HG02973 (cell line): ENCODE measurements around the gene CMC1.

Experiments
- ATAC-seq: cut with Tn5 transposase; IDR thresholded peaks from one replicate; pipeline ENCODE4 v1.9.1; 2021; ENCODE audit warnings: moderate library complexity; ENCODE audit not compliant: unreplicated experiment

The CMC1 gene

DNA sequence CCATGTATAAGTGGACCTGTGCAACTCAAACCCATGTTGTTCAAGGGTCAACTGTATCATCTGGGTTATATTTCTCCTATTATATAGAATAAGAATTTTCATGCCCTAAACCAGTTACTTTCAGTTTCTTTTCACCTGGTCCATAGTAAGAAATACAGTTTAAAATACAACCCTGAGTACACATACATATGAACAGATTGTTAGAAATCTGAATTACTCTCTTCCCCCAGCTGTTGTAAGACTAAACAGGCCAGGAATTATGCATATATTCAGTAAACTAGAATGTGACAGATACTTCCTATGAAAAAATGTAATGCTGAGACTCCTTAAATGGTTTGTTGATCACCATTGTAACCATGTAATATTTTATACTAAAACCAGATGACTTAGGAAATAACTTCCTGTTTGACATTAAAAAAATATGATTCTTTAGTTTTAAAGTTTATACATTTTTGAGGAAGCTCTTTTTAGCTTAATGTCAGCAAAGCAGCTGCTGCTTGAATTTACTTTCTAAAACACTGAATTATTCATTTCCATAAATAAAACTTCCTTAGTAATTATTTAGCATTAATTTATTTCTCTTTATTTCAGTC is 54.6 kb downstream of the CMC1 start:
- ATAC-seq, result no peak

DNA sequence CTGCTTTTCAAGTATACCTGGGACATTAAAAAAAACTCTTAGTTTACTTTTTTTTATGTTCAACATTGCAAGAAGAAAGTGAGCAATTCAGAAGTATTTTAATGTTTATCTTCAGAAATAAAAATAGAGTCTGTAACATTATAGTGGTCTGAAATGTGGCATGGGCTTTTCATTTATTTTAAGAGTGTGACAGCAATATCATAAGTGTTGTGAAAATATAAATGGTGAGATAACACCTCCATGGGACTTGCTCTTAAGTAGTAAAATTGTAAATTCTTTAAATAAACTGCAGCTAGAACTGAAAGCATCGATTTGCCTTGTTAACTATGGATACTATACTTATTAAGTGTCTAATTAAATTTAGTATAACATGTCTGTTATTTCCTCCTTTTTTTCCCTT is 58.3 kb downstream of the CMC1 start:
- no peak for ATAC-seq

DNA sequence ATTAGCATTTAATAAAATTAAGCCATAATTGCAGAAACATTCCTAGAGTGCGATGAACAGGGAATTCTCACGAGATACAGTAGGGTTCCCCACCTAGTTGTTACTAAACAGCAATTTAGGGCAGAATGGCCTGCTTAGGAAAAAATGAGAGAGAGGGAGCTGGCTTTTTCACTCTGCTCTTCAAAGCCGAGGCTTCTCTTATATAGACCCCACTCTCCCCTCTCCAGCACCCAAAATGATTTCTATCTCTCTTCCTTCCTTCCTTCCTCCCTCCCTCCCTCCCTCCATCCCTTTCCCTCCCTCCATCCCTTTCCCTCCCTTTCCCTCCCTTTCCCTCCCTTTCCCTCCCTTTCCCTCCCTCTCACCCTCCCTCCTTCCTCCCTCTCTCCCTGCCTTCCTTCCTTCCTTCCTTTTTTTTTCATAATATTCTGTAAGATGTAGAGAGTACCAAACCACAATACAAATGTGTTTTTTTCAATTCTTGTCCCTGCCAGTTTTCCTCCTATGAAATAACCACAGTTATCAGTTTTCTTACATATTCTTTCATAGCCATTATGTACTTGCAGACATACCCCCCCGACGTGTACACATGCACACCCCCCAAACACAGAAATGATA is 59.0 kb downstream of the CMC1 start:
- ATAC-seq, result no peak

DNA sequence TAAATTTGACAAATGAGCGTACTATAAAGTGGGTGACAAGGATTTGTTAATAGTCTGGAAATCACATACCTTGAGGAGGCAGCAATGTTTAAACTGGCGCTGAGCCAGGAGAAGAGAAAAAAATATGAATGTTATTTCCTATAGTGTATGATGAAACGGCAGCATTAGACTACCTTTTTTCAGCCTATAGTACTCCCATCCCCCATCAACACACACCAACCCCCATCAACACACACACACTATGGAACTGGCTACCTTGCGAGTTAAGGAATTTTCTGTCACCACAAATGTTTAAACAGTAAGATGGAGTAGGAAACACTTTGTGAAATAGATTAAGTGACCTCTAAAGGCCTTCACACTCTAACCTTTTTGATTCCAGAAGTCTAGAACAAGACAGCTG is 60.3 kb downstream of the CMC1 start:
- no peak for ATAC-seq

DNA sequence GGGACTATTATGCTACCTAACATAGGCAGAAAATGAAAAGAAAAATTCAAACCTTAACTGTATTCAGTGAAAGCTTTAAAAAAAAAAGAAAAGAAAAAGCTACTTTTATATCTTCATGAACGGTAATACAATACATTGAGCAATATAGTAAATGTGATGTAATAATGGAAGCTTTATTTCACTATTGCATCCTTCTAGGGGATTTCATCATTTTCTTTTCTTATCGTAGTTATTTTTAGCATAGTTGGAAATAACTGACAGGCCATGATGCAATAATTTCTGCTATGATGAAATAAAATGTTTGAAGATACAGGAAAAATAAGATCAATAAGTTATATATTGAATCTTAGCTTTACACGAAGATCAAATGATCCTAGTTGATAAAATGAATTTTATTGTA is 66.8 kb downstream of the CMC1 start:
- ATAC-seq, result no peak

DNA sequence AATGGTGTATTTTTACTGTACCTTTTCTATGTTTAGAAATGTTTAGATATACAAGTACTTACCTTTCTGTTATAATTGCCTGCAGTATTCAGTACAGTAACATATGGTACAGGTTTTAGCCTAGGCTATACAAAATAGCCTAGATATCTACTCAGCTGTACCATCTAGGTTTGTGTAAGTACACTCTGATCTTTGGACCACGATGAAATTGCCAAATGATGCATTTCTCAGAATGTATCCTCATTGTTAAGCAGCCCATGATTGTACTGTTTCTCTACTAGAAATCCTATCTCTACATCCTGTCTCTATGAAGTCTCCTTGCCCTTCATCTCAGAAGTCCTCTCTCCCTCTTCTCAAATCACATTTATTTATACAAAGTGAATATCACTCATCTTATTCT is 74.3 kb downstream of the CMC1 start:
- ATAC-seq, result no peak

DNA sequence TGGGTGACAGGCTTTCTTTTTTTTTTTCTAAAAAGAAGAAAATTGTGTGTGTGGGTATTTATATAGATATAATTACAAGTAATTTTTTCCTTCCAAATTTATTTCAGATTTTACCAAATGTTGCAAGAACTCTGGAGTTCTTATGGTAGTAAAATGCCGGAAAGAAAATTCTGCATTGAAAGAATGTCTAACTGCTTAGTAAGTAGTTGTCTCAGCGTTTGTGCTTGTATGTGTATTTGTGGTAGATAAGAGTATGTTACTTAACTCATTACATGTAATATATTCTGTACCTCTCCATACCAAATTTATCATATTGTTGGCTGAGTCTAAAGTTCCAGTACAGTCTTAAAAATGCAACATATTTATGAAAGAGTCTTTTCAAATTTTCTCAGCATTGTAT is 74.8 kb downstream of the CMC1 start:
- ATAC-seq, result no peak

DNA sequence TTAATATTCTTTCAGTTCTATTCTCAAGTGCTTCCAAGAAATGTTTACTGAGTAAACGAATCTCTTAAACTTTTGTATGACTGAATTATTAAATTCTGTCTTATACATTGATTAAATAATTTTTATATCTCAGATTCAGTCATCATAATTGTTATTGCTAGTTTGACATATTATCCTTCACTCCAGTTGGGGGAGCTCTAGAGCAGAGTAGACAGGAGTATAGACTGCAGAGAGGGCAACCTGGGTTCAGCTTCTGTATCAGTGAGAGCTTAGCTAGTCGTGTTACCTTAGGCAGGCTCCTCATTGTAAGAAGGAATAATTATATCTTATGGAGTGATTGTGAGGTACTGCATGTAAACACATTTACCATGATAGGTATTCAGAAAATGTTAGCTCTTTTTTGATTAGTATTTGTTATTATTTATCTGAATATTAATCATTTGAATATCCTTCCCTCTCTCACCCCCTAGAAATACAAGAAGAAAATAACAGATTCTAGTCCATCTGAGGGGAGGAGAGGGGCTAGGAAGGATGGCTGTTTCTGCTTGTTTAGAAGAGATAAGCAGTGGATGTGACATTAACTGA is 76.1 kb downstream of the CMC1 start:
- ATAC-seq, result peak; percentile 89

DNA sequence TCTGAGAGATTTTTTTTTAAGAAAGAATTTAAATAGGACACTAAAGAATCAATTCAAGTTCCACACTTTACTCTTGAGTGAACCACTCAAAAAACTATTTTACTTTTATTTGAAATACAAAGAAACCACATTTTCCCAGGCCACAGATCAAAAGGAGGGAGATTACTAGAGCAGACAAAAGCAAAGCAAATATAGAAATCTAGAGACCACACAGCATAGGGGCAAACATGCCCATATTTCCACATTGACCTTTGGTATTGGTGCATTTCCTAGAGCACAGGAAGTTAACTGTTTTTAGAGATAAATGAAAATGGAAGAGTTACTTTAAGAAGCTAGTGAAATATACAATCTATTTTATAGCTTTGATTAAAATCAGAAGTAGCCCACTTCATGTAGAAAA is 79.6 kb downstream of the CMC1 start:
- ATAC-seq, result no peak

DNA sequence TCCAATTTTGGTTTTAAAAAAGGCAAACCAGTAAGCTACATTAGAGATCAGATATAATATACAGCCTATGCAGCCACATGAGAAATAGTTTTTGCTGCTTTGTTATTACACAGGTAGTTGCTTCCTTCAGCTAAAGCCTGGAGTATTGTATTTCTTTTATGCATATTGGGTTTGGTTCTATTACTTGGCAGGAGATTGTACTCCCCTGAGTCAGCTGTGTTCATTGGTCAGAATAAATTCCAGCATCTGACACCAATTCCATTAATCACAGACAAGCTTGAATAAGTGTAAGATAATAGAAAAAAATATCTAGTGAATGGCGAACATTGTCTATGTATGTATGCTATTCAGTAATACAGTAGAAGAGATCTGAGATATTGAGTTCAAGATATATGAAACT is 81.0 kb downstream of the CMC1 start:
- no peak for ATAC-seq

DNA sequence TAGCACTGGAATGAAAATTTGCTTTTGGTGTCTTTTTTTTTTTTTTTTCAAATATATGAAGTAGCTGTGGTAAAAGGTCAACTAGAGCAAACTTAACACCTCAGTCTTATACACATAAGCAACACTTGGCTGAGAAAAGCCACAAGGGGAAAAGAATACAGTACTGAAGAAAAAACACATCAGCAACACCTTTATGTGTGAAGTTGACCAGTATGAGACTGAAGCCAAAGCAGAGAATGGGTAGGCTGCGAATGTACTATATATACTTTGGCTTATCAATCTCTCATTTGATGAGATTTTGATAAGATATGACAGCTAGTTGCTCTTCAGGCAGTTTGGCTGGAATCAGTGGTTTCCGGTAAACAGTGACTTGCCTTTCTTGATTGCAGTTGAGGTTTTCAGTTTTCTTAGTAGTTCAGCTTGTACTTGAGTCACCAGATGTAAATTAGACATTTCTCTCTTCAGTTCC is 85.1 kb downstream of the CMC1 start:
- ATAC-seq, result peak; percentile 54

DNA sequence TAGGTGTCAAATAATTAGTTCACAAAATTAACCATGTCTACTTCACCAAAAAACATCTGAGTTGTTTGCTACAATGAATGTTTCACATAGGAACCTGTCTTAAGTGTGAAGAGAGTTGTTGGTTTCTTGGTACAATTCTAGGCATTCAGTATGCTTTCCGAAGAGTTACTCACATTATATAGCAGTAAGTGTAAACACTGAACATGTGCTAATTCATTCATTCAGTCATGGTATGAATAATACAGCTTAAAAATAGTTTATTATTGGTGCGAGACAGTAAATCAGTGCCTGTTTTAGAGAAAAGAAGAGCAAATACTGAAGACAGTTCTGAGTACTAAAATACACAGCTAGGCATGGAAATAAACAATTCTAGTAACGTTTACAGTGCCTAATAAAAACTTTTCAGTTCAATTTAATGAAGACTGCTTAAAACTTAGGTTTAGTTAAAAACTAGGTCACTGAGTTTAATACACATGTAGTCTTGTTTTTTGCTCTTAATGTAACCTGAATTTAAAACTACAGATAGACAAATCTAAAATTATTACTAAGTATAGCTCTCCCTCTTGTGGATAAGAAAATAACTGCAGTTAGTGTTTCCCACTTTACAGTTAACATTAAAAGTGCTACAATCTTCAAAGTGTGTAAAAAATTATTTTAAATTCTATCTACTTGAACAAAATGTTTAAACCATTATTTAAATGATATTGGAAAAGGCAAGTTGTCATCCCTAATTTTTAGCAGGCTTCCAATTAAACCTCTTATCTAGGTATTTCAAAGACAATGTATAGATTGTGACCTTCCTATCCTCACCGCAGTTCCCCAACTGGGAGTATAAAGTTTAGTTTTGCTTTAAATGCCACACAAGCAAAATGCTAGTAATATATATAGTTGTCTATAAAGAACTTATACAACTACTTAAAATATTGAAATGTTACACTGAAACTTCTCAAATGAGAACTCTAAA is 87.1 kb downstream of the CMC1 start:
- ATAC-seq, result peak; percentile 41

DNA sequence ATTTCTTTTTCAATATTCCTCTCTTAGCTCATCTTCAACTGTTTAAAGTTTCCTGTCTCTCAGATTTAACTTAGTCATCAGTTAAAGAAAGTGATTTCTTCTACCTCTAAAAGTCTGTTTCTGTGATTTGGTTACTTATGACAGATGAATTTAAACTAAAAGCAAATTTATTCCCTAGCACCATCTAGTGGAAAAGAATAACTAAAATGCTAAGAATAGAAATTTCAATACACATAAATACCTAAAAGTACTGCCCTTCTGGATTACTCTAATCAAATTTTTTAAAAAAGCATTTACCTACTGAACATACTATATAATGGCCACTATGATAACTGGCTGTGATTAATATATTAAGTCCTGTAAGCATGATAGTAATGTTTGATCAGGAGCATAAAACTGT is 93.1 kb downstream of the CMC1 start:
- ATAC-seq, result no peak

DNA sequence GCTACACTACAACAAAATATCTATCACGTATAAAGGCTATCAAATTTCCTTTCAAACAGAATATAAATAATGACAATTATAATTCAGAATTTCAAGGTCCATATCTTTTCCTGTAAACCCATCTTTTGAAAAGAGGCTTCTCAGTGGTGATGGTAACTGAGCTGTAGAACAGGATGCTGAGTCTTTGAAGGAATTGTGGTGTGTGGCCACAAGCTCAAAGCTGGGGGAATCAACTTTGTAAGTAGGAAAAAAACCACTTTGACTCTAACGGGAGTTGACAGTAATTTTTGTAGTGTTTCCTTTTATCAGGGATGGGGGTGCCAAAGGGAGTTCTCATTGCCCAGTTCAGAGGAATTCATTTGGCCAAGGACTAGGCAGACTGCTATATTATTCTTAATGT is 93.8 kb downstream of the CMC1 start:
- no peak for ATAC-seq

DNA sequence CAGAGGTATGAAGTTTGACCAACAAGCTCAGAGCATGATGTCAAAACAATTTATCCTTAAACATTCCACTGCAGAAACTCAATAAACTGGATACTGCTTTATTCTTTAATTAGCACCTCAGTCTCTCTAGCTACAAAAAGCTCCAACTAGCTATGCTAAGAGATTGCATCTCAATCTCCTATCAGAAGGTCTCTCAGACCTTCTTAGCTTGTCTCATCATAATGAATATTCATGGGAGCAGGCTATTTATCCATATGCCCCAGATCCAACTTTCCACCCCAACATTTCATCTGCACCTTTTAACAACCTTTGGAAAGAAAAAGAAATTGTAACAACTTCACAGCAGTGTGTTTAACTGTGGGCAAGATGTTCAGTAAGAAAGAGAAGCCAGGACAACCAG is 95.8 kb downstream of the CMC1 start:
- no peak for ATAC-seq

DNA sequence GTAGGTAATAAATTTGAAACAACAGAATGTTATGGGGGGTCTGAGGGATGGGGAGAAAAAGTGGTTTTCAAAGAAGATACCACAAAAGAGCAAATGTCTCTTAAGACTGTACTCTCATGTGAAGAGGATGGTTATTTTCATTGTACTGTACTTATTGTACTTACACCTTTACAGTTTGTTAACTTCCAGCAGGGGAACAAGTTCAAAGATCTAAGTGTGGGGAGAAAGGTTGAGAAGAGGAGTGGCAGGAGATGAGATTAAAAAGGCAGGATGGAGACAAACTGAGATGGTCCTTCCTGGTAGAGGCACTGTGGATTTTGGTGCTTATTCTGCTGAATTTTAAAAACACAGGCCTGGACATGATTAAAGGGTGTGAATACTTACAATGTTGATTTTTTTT is 101.7 kb downstream of the CMC1 start:
- no peak for ATAC-seq

DNA sequence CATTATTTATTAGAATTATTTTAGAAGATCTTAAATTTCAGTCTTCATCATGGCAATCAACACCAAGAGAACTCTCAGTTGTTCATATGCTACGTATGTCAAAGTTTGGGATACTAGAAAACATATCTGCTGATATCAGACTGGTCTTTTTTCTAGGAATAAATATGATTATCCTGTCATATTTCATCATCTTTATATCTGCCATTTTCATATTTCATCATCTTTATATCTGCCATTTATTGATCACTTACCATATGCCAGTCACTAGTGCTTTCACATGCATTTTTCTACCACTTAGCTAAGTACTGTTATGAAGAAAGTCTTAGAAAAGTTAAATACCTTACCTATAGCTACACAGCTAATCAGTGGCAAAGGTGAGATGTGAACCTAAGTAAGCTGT is 104.3 kb downstream of the CMC1 start:
- ATAC-seq, result no peak

DNA sequence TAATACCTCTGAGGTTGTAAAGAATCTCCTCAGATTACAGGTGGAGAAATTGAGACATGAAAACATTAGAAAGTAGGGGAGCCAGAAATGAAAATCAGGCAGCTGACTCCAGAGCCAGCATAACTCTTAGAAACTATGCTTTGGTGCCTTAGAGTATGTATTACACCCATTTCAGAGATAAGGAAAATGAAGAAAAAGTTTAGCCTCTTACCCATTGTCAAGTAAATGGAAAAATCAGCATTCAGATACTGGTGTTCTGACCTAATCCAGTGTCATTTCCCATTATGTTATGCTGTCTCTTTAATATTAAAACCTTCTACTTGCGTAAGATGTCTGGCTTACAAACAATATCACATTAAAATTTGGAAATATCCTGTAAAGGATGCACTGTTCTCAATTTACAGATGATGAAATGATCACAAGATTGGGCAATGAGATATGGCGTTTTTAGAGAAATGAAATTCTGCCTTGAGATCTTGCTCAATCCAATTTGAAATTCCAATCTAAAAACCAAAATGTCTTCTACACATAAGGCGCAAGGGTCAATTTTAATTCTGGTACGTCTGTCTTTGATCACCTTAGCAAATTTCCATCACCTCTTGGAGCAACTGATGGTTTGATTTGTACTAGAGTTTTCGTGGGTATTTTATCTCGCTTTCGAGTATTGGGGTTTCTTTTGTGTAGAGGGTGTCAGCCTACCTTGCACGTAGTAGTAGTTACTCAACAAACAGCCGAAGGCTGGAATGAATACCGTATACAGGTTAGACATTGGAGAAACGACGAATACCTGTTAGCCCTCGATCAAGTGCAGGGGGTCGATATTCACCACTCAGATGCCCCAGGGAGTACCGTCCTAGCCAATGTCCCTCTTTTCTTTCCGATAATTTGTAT is 106.2 kb downstream of the CMC1 start:
- ATAC-seq, result no peak

DNA sequence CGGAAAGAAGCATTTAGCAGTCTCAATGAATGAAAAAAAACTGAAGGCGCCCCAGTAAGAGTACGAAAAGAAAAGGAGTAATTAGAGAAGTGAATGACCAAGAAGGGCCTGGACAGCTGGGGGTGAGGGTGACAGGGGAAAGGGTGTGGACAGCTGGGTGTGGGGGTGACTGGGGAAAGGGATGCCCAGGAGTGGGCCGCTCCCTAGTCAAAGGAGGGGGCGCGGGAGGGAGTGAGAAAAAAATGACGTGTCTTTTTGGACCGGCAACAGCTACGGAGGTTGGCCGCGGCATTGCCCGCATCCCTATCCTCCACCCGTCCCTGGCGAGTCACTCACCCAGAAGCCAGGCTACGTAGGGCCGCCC is 106.8 kb downstream of the CMC1 start:
- no peak for ATAC-seq

DNA sequence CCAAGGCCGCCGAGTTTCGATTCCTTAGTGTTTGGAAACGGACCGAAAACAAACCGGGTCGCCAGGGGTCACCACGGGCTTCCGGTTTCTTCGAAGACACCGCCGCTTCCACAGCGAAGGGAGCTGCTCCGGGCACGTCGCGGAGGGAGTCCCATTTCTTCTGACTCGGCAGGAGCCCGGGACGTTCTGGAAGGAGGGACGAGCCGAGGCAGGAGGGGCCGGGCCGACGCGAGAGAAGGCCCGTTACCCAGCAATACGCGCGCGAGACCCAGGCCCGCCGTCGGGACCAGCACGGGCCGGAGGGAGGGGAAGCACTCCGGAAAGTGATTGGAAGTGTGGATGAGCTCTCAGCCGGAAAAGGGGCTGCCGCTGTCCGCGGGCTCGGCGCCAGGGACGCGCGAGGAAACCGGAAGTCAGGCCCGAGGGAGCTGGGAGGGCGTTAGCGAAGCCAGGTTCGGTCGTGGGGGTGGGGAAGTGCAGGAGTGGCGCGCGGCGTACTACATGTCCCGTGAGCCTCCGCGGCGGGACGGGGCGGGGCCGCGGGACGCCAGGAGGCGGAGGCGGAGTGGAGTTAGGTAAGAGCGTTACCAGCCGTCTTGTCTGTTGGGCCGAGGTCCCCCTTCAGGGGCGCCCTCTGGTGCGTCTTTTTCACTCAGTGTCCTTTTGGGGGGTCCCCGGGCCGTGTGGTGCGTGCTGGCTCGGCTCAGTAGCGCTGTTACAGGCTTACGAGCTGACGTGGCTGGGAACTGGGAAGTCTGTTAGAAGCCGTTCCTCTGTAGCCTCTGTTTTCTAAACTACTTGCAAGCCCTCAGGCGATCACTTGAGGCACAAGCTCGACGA is 107.4 kb downstream of the CMC1 start, which contains the start of the genes AZI2 and ZCWPW2:
Gene AZI2, minus strand, starts transcription at position 196 of the 840 bp plus-strand sequence. CDS start 8,207 bp downstream, outside the sequence.
Gene ZCWPW2, plus strand, starts transcription at position 93 of the 840 bp plus-strand sequence. CDS start 64,348 bp downstream, outside the sequence.
- peak; percentile 83 for ATAC-seq
